HG02938 (cell line): Measurements from ENCODE around the gene GRAP2.

Experiments used
- ATAC-seq: cut with Tn5 transposase; IDR thresholded peaks from one replicate; pipeline ENCODE4 v1.9.1; 2021; ENCODE audit warnings: mild to moderate bottlenecking, moderate library complexity; ENCODE audit not compliant: unreplicated experiment

Gene GRAP2

DNA sequence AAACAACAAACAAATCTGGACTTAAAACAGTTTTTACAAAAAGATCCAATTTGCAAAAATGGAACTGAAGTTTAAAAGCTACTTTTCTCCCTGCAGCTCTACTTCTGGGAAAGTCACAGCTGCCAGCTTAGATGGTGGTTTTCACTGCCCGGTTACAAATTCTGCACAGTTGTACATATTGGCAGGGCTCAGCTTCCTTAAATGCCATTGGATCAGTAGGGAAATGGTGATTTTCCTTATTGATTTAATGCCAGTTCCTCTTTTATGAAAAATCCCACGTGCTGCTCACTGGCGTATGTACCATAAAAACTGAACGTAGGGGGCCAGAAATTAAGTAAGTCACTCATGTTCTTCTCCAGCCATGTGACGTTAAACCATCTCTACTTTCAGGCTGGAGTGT is 22.8 kb downstream of the GRAP2 start:
- no peak for ATAC-seq

DNA sequence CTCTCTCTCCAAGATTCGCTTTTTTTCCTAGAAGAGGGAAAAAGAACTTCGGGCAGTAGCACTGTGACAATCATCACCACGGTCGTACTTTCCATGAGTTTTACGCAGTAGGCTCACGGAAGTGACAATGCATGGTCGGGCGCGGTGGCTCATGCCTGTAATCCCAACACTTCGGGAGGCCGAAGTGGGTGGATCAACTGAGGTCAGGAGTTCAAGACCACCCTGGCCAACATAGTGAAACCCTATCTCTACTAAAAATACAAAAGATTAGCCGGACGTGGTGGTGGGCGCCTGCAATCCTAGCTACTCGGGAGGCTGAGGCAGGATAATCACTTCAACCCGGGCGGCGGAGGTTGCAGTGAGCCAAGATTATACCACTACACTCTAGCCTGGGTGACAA is 23.4 kb downstream of the GRAP2 start:
- no peak for ATAC-seq

DNA sequence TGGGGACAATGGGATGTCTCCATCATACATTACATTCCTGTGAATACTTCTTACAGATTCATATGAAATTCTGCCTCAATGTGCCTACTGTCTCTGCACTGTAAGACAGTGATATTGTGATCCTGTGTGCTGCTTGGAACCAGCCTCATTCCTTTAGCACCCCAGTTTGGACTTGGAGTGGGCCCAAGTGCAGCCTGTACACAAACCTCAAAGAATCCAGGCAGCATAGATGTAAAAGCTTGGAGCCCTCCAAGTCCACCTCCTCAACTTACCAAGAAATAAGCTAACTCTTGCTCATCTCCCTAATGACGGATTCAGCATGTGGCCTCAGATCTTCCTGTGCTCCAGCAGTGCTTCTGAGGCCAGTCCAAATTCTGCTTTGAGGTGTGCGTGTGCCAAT is 24.4 kb downstream of the GRAP2 start:
- ATAC-seq = no peak

DNA sequence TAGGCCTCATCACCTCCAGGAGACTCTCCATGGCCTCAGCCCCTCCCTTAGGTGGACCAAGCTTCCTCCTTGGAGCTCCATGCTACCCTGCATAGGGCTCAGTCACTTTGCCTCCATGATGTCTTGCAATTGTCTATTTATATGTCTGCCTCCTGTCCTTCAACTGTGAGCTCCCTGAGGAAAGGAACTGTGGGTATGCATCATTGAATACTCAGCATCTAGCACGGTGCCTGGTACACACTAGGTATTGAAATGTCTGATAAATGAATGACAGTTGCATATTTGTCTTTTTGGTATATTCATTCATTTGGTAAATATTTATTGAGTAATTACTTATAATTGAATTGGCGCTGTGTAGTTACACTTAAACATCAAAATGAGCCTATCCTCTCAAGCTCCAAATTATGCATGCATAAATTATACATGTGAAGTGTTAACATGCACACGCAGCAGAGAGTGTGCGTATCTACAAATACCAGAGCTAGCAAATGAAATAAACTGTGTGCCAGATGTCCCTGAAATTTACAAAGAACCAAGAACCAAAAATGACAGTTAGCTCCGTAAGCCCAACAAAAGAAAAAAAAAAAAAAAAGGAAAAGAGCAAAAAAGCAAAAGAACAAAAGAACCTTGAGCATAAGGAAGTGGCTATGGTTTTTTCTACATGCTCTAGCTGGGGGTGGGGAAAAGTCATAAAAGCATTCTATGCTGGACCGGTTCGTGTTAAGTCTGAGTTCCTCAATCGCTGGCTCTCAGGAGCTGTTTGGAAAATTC is 25.2 kb downstream of the GRAP2 start:
- no peak for ATAC-seq

DNA sequence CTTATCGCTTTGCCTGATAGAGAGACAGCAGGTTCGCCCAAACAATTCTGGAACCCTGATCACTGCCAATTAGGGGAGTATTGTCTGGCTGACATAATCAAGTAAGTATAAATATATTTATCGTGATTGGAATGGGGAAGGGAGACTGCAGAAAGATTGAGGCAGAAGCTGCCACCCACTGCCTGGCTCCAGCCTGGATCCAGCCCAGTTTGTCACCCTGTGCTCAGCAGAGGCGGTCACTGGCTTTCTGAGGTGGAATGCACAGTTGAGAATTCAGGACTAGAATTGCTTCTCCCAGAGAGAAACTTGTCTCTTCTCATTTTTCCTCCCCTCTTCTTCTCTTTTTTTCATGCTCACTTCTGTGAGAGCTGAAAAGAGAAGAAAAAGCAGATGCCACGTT is 25.9 kb downstream of the GRAP2 start:
- ATAC-seq = no peak

DNA sequence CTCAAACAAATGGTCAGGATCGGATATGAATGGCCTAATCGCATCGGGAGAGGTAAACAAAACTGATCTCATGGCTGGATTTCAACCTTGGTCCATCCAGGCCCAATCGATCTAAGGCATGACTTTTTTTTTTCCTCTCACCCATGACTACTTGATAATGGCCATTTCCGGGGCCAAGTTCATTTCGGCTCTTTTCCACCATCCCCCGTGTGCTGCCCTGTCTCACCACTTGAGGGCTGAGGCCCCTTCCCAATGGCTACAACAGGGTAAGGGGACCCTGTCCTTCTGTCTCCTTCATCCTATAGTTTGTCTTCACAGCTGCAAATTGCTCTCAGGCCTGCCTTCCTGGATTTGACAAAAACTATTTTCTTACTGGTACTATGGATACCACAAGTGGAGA is 26.7 kb downstream of the GRAP2 start:
- no peak for ATAC-seq

DNA sequence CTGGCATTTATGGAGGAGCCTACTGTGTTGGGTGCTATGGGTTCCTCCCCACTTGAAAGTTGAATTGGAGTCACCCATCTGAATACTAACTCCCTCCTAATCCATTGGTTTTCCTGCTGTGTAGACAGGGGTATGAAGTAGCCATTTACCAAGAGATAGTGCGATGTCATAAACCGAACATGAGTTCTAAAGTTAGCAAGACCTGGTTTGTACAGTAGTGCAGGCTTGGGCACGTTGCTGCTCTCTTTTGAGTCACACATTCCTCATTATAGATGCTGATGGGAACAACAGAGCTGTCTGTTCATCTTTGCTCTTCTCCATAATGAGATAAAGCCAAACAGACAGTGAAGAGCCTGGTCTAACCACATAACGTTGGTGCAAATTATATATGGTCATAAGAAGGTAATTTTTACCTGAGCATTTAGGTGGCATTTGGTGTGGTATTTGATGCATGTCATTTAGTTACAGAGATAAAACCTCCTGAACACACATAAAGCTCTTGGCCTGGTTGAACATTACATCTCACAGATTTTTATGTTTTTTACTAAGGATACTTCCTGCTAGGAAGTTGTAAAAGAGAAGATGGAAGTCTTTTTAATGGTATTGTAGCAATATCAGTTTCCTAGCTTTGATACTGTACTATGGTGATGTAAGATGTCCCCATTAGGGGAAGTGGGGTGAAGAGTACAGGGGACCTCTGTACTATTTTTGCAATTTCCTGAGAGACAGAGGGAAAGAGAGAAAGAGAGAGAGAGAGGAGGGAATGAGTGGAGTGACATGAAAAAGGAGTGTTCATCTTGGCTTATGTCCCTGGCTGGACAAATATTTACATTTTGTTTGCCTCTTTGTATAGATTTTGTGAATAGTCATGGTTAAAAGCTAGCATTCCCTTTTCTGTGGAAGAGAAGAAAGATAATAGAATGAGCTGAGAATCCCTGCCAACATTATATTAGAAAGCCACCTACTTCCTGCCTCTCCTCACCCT is 27.9 kb downstream of the GRAP2 start:
- ATAC-seq = no peak

DNA sequence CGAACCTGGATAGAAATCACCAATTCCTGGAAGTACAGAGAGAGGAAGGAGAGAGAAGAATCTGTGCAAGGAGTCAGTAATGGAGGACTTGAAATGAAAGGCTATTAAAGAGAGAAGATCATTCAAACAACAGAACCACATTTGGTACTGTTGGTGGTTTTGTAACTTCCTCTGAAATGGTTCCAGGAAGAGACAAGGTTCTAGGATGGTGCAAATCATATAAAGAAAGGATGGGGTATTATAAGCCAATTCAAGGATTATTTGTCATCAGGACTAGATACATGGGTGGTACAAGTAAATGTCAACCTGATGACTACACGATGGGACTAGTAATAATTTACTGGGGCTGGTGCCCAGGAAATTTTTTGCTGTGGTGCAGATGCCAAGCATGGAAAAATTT is 30.4 kb downstream of the GRAP2 start:
- ATAC-seq = no peak

DNA sequence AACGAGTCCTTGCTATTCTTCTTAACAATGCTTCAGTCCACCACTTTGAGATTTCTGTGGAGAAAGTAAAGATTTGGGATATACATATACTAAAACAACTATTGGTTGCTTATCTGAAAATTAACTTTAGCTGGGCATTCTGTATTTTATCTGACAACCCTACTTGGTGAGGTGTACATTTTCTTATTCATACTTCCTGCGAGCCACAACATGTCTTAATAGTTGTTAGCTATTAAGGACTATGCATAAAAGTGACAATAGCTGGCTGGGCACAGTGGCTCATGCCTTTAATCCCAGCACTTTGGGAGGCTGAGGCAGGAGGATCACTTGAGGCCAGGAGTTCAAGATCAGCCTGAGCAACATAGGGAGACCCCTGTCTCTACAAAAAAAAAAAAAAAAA is 31.3 kb downstream of the GRAP2 start:
- no peak for ATAC-seq

DNA sequence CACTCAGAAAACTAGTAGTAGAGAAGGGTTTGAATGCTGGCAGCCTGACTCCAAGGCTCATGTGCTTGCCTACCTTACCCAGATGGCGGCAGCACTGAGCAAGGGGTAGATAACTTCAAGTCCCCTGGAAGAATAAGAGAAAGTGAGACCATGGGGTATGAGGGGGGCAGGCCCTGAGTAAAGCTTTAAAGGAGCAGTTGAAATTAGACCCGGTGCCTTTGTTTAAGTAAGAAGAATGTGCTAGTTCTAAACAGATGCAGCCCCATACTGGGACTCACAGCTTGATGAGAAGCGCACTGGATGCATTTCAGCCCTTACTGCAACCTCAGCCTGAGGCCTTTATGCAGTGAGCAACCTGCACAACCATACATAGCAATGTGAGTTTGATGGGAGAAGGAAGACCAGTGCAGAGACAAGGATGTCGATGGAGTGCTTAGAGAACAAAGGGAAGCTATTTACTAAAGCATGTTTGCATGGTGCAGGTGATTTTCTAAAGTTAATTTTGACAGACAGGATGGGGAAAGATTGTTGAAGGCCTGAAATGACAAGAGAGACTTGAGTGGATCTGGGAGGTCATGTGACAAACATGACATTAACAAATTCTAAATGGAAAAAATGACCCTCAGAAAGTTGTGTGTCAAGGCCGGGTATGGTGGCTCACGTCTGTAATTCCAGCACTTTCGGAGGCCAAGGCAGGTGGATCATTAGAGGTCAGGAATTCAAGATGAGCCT is 32.2 kb downstream of the GRAP2 start:
- ATAC-seq = no peak

DNA sequence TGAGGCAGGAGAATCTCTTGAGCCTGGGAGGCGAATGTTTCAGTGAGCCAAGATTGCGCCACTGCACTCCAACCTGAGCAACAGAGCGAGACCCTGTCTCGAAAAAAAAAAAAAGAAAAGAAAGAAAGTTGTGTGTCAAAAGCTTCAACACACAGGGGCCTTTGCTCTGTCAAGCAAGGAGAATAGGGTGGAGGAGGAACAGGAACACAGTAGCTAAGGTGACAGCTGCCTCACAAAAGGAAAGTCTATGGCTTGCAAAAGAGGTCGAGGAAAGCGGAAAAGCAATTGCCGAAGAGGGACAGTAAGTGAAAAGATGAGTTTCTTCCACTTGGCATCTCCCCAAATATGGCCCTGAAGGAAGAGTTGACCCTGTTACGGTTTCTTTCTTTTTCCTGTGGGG is 32.9 kb downstream of the GRAP2 start:
- ATAC-seq = no peak

DNA sequence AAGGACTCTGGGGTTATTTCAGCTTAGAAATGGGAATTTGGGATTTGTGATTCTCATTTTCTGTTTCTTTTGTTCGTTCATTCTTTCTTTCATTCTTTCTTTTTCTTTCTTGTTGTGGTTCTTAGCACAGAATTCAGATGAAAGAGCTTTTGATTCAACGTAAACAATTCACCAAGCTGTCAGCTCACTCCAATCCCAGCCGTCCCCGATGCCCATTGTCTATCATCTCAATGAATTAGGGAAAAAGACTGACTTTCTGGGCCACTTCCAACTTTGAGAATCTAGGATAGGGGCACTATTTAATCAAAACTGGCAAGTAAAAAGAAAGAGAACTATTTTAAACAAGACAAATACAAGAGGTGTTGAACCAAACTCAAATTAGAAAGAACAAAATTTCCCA is 34.2 kb downstream of the GRAP2 start:
- no peak for ATAC-seq

DNA sequence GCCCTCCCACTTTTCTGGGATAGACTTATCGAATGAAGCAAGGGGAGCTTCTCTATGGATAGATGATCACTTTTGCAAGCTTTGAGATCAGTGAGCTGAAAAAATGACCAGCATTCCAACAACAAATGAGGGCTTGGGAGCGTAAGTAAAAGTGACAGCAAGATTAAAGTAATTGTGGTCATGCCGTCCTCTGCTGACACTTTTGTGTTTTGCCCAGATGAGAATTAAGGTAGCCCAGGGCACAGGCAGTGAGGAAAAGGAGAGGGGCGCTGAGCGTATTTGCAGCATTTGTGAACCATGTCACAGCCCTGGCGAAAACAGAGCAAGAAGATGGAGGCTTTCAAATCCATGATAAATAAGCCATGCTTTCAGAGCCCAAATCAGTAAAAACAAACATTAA is 34.7 kb downstream of the GRAP2 start:
- no peak for ATAC-seq

DNA sequence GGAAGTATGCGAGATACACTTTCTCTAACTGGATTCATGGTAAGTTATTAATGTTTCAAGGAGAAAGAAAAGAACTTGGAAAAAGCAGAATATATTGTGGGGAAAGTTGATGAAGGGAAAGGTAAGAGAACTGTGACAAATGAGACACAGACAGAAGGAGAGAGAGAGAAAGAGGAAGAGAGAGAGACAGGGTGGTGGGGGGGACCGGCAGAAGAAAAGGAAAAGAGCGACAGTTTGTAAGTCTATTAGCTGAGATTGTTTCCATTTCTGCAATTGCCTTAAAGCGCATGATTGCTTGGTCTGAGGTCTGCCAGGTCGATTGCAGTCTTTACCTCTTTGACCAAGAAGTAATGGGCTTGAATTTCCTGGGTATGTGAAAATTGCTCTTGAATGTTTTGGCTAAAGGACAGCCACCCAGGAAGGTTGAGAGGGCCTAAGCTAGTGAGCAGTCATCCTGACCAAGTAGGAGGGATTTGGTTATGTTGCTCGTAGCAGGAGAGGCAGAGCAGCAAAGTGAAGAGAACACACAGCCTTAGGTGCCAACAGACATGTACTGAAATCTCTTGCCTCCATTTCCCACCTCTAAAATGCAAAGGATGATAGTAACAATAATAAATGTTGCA is 35.8 kb downstream of the GRAP2 start:
- ATAC-seq = no peak

DNA sequence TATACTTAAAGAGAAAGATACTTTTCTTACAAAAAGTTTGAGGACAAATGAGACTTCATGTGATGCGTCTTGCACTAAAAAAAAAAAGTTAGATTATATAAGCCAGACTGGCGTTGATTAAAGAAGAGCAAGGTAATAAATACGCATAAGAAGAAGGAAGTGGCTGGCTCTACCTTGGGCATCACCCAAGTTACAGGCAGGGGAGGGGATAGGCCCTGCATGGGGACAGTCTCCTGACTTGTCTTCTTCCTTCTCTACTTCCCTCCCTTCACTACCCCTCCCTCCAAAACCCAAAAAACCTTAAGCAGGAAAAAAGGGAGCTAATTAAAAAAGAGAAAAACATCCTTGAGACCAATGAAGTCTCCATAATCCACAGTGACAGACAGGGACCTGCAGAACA is 37.0 kb downstream of the GRAP2 start:
- ATAC-seq = no peak

DNA sequence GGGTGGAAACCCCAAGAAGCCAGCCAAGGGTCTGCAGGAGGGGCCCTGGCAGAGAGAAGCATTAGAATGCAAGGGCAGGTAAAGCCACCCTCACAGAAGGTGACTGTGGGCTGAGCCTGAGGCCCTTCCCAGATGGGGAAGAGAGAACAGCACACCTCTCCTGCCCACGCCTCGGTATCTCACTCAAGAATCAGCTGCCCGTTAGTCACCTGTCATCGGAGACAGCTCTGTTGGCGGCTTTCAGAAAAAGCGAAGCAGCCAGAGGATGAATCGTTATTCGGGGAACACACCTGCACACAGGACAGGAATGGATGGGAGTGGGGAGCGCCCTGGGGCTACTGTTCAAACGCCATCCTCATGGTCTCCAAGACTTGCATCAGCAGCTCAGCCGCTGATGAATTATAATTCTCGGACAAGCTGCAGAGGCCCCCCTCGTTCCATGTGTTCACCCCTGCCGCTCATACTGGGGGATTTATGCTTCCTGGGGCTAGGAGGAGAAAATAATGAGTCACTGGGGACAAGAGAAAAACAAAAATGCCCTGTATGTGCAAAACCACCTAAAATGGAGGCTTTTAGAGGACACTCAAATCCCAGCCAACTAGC is 37.7 kb downstream of the GRAP2 start:
- no peak for ATAC-seq

DNA sequence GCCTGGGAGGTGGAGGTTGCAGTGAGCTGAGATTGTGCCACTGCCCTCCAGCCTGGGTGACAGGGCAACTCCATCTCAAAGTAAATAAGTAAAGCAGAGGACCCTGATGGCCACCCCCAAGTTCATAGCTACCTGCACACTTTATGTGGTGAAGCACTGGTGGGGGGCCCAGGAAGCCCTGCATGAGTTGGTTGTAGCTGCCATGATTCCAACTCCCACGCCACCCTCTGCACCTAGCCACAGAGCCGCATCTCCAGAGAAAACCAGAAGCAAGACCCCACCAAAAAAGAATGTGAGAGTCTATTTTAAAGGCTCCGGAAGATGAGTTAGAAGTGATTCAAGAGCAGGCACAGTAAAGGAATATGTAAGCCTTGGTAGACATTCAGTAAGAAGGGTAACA is 38.9 kb downstream of the GRAP2 start:
- no peak for ATAC-seq

DNA sequence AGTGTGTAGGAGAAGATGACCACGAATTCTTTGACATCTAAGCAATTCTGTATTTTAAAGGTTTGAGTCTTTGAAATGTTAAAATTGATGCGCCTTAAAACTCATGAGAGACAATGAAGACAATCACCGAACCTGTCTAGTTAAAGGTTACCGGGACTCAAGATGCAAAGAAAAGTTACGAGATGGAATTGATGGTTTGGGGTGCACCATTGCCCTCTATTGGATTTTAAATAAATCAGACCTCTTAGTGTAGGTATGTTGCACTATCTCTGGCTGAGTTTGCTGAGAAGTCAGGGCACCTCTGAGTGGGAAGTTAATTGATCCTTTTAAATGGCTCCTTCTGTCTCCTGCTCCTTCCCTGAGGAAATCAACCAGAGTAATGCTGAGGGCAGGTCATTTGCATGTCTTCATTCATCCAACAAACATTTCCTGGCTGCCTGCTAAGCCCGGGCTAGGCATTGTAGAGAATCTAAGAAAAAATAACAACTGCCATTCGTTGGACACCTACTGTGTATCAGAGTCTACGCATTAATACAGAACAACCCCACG is 39.9 kb downstream of the GRAP2 start:
- ATAC-seq = no peak

DNA sequence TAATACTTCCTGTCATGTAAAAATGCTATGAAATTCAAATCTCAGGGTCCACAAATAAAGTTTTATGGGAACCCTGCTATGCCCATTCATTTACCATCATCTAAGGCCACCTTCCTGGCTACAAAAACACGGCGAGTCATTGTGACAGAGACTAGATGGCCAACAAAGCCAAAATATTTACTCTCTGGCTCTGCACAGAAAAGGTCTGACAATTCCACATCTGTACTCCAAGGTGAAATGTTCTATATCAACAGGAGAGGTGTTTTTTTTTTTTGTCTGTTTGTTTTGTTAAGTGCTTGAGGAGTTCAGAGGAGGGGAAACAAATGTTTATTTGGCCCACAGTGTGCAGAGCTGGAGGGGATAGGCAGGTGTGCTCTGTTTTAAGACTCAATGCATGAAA is 40.7 kb downstream of the GRAP2 start:
- ATAC-seq = no peak
